Smooth muscle cell (in vitro differentiated cells): ENCODE data around the gene CASP10. TPM values are rescaled to one million over a fixed set of nuclear protein-coding genes. Genes with fewer than 3 reads are reported as not detected.

Source experiments
- DNase-seq: peaks from one replicate; lab custom pipeline; 2025; ENCODE audit not compliant: unreplicated experiment; lab: John Stamatoyannopoulos, UW
- H2AFZ ChIP-seq: fragments of 200-600 bp; sonication (generic); 2 replicates; pipeline ENCODE4 v1.6.0; 2016; ENCODE audit warnings: antibody characterized with exemption, low read depth, mild to moderate bottlenecking
- H3F3A ChIP-seq: fragments of 200-600 bp; sonication (generic); 2 replicates; pipeline ENCODE4 v1.6.0; 2017; ENCODE audit warnings: antibody characterized with exemption, low read depth
- H3K27ac ChIP-seq: fragments of 200-600 bp; sonication (generic); 2 replicates; pipeline ENCODE4 v1.5.1; 2016; ENCODE audit warnings: low read depth, mild to moderate bottlenecking
- H3K27me3 ChIP-seq: fragments of 200-600 bp; sonication (generic); 2 replicates; pipeline ENCODE4 v1.6.1; 2016; ENCODE audit warnings: low read depth, mild to moderate bottlenecking
- H3K36me3 ChIP-seq: fragments of 200-600 bp; sonication (generic); 2 replicates; pipeline ENCODE4 v1.5.1; 2016; ENCODE audit warnings: low read depth
- H3K4me1 ChIP-seq: fragments of 200-600 bp; sonication (generic); 2 replicates; pipeline ENCODE4 v1.5.1; 2016; ENCODE audit warnings: low read depth
- H3K4me2 ChIP-seq: fragments of 200-600 bp; sonication (generic); 2 replicates; pipeline ENCODE4 v1.6.0; 2016; ENCODE audit warnings: mild to moderate bottlenecking
- H3K4me3 ChIP-seq: fragments of 200-600 bp; sonication (generic); 2 replicates; pipeline ENCODE4 v1.5.1; 2016; ENCODE audit warnings: mild to moderate bottlenecking
- H3K79me2 ChIP-seq: fragments of 200-600 bp; sonication (generic); 2 replicates; pipeline ENCODE4 v1.6.0; 2016; ENCODE audit warnings: low read depth, mild to moderate bottlenecking
- H3K9ac ChIP-seq: fragments of 200-600 bp; sonication (generic); 2 replicates; pipeline ENCODE4 v1.6.0; 2016; ENCODE audit warnings: low read depth
- H3K9me3 ChIP-seq: fragments of 200-600 bp; sonication (generic); replicated peaks from 2 replicates; pipeline ENCODE4 v1.5.1; 2016; ENCODE audit warnings: low read depth
- H4K20me1 ChIP-seq: fragments of 200-600 bp; sonication (generic); 2 replicates; pipeline ENCODE4 v1.6.0; 2016; ENCODE audit warnings: low read depth
- WGBS: methylation state at CpG from one replicate; pipeline ENCODE4 v1.1.7; 2016; ENCODE audit warnings: low lambda C conversion rate; 5-methylcytosine and 5-hydroxymethylcytosine counted together
- polyA plus RNA-seq: library from polyadenylated mRNA; unstranded; fragments of >200 nt; fragmentation: Nextera tagmentation; extraction: Ambion mirVana; gene quantifications from 2 replicates; pipeline ENCODE4 v1.2.1, GENCODE V29; 2016
- total RNA-seq: library from RNA; depleted of rRNA; stranded (reverse); fragments of >200 nt; gene quantifications from 2 replicates; pipeline ENCODE4 v1.2.3, GENCODE V29; 2014
- TF ChIP-seq, protein P1 (sequence below): fragments of 200-600 bp; sonication (generic); IDR thresholded peaks from 2 replicates; pipeline ENCODE4 v1.5.1; 2017; ENCODE audit warnings: borderline replicate concordance, mild to moderate bottlenecking, antibody characterized with exemption; ENCODE audit not compliant: insufficient read depth, poor library complexity, severe bottlenecking

Gene CASP10
- total and polyA plus RNA-seq, 2 experiments from 2014 or later = 0.36 to 1.1 TPM

DNA sequence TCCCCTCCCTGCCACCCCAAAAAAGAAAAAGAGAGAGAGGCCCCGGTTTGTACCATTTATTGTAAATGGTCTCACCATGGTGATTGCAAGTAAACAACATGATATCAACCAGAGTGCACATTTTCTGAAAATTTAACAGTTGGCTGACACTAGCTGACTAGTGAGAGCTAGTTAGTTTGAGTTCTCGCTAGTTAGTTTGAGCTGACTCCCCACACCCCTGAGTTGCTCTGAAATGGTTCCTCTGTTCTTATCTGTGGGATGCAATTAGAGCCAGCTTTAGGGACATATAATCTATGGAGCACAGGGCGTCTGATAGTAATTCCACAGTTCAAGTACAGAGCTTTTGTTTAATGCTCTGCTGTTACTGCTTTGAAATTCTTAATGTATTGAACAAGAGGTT is 13.1 kb downstream of the CASP10 start:
- H3K9ac ChIP-seq = no peak overlapping the region
- H2AFZ ChIP-seq = no peak overlapping the region
- H3K79me2 ChIP-seq = no peaks in the 10 kb centered on the region
- no peaks in the 10 kb centered on the region for H3F3A ChIP-seq
- no peaks in the 10 kb centered on the region for H3K27me3 ChIP-seq
- TF ChIP-seq, protein P1, sequence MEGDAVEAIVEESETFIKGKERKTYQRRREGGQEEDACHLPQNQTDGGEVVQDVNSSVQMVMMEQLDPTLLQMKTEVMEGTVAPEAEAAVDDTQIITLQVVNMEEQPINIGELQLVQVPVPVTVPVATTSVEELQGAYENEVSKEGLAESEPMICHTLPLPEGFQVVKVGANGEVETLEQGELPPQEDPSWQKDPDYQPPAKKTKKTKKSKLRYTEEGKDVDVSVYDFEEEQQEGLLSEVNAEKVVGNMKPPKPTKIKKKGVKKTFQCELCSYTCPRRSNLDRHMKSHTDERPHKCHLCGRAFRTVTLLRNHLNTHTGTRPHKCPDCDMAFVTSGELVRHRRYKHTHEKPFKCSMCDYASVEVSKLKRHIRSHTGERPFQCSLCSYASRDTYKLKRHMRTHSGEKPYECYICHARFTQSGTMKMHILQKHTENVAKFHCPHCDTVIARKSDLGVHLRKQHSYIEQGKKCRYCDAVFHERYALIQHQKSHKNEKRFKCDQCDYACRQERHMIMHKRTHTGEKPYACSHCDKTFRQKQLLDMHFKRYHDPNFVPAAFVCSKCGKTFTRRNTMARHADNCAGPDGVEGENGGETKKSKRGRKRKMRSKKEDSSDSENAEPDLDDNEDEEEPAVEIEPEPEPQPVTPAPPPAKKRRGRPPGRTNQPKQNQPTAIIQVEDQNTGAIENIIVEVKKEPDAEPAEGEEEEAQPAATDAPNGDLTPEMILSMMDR = no peak
- no peak overlapping the region for H3K4me2 ChIP-seq
- H3K9me3 ChIP-seq = no peaks in the 10 kb centered on the region
- H3K4me1 ChIP-seq = no peaks in the 10 kb centered on the region
- H3K36me3 ChIP-seq = no peaks in the 10 kb centered on the region
- DNase-seq = no peak
- no peak overlapping the region for H3K4me3 ChIP-seq
- H3K27ac ChIP-seq = no peak overlapping the region
- WGBS = 80% methylated on average over 3 of the region's 3 CpGs
- H4K20me1 ChIP-seq = no peaks in the 10 kb centered on the region

DNA sequence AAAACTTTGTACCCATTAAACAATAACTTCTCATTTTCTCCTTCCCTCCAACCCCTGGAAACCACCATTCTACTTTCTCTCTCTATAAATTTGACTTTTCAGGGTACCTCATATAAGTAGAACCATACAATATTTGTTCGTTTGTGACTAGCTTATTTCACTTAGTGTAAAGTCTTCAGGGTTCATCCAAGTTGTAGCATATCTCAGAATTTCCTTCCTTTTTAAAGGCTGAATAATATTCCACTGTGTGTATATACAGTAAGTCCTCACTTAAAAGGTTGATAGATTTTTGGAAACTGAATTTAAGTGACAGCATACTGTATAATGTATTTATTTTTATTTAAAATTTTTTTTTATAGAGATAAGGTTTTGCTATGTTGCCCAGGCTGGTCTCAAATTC is 13.9 kb downstream of the CASP10 start:
- no peaks in the 10 kb centered on the region for H3K27me3 ChIP-seq
- TF ChIP-seq, protein P1 = no peak
- DNase-seq = no peak
- H4K20me1 ChIP-seq = no peaks in the 10 kb centered on the region
- no peaks in the 10 kb centered on the region for H3F3A ChIP-seq
- H3K9me3 ChIP-seq = no peaks in the 10 kb centered on the region
- H3K4me1 ChIP-seq = no peaks in the 10 kb centered on the region
- no peaks in the 10 kb centered on the region for H3K36me3 ChIP-seq
- no peak overlapping the region for H3K9ac ChIP-seq
- no peak overlapping the region for H2AFZ ChIP-seq
- no peak overlapping the region for H3K4me3 ChIP-seq
- WGBS = 88% methylated on average over 1 of the region's 1 CpG
- H3K27ac ChIP-seq = no peak overlapping the region
- H3K79me2 ChIP-seq = no peaks in the 10 kb centered on the region
- H3K4me2 ChIP-seq = no peak overlapping the region

DNA sequence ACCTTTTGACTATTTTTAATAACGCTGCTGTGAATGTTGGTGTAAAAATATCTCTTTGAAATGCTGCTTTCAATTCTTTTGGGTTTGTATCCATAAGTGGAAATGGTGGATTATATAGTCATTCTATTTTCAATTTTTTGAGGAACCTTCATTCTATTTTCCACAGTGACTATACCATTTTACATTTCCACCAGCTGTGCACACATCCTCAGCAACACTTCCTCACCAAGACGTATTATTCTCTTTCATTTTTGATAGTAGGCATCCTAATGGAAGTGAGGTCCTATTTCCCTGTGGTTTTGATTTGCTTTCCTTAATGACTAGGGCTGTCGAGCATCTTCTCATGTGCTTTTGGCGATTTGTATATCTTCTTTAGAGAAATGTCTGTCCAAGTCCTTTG is 14.8 kb downstream of the CASP10 start:
- WGBS = 96% methylated on average over 4 of the region's 4 CpGs
- H3K4me1 ChIP-seq = peaks cover 2% of the 10 kb centered on the region

DNA sequence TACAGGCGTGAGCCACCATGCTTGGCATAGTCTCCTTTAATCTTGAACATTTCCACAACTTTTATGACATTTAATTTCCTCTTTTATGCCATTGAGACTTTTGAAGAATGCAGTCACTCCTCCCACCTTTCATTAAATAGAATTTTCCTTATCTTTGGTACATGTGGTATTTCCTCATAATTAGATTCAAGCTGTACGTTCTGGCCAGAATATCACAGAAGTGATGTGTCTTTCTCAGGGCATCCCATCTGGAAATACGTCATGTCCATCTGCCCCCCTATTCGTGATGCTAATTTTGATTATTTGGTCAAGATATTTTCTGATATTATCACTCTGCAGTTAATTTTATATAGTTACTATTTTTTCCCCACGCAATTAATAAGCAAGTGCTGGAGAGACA is 16.9 kb downstream of the CASP10 start:
- Histone ChIP-seq H3K79me2 (no peaks in the 10 kb centered on the region), H3K27me3 (no peaks in the 10 kb centered on the region), H3K9ac (no peak overlapping the region), H3K36me3 (no peaks in the 10 kb centered on the region), H3F3A (no peaks in the 10 kb centered on the region), H3K4me2 (no peak overlapping the region), H3K4me1 (peaks cover 2% of the 10 kb centered on the region), H4K20me1 (no peaks in the 10 kb centered on the region), H2AFZ (no peak overlapping the region), H3K27ac (no peak overlapping the region), H3K4me3 (no peak overlapping the region), H3K9me3 (no peaks in the 10 kb centered on the region)
- TF ChIP-seq, protein P1 = no peak
- no peak for DNase-seq
- WGBS = 93% methylated on average over 5 of the region's 5 CpGs

More for the DNA sequence above, 14.8 kb downstream of the CASP10 start:
- Histone ChIP-seq H4K20me1 (no peaks in the 10 kb centered on the region), H3F3A (no peaks in the 10 kb centered on the region), H3K27me3 (no peaks in the 10 kb centered on the region), H3K4me2 (no peak overlapping the region), H3K36me3 (no peaks in the 10 kb centered on the region), H3K9me3 (no peaks in the 10 kb centered on the region), H3K79me2 (no peaks in the 10 kb centered on the region), H2AFZ (no peak overlapping the region), H3K4me3 (no peak overlapping the region), H3K27ac (no peak overlapping the region), H3K9ac (no peak overlapping the region)
- TF ChIP-seq, protein P1 = no peak
- no peak for DNase-seq
